ENCODE data around the gene ZDHHC17. TPM values are rescaled to one million over a fixed set of nuclear protein-coding genes. Genes with fewer than 3 reads are reported as not detected.

Gene ZDHHC17, protein sequence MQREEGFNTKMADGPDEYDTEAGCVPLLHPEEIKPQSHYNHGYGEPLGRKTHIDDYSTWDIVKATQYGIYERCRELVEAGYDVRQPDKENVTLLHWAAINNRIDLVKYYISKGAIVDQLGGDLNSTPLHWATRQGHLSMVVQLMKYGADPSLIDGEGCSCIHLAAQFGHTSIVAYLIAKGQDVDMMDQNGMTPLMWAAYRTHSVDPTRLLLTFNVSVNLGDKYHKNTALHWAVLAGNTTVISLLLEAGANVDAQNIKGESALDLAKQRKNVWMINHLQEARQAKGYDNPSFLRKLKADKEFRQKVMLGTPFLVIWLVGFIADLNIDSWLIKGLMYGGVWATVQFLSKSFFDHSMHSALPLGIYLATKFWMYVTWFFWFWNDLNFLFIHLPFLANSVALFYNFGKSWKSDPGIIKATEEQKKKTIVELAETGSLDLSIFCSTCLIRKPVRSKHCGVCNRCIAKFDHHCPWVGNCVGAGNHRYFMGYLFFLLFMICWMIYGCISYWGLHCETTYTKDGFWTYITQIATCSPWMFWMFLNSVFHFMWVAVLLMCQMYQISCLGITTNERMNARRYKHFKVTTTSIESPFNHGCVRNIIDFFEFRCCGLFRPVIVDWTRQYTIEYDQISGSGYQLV
- total RNA-seq, result 10 to 100 TPM; 23.3 to 91.2 TPM
- 1 to 10 TPM; 3.4 to 7.1 TPM for polyA plus RNA-seq

DNA sequence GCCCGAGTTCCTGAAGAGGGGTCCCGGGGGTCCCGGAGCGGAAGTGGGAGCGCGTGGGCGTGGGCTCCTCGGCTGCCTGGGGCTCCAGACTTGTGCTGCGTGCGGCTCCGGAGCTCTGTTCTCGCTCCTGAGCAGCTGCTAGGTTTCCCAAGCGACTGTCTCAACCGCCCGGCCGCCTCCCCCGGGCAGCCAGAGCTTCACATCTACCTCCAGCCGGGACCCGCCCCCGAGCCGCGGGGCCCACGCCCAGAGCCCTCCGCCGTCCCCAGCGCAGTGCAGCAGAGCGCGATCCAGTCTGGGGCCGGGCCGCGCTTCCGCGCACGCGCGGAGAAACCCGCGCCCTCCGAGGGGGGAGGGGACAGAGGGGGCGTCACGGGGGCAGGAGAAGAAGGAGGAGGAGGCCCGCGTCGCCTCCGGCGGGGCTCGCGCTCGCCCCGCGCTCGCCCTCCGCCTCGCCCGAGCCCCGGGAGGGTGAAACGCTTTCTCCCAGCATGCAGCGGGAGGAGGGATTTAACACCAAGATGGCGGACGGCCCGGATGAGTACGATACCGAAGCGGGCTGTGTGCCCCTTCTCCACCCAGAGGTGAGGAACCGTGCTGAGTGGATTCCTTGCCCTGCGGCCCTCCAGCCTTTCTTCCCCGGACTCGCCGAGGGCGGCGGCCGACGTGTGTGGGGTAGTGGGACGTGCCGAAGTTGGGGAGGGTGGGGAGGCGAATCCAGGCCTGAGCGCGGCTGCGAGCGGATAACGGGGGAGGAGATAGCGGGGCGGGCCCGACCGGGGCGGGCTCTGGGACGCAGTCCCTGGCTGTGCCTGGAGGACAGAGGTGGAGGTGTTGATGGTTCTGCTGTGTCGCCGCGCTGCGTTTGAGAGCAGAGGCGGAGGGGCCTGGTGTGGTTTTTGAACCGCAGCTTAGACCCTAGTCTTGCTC is at the start of gene ZDHHC17:
Gene ZDHHC17, plus strand, starts transcription at position 370 of the 930 bp plus-strand sequence. Its CDS starts 122 bp downstream, at position 492.
- under 1% methylated on average over 93 of the region's 93 CpGs for WGBS

More for the DNA sequence above, at the start of gene ZDHHC17:
- no peaks in the 10 kb centered on the region for H3K27me3 ChIP-seq (ENCODE audit: control insufficient read depth in 4 of 4, insufficient read depth in 4 of 4, low read length in 3 of 4)
- no peaks in the 10 kb centered on the region for H3K36me3 ChIP-seq (ENCODE audit: control insufficient read depth in 4 of 4, insufficient read depth in 3 of 4, low read depth in 1 of 4, low read length in 3 of 4)
- H3K9me3 ChIP-seq (ENCODE audit: control insufficient read depth in 4 of 4, low read length in 3 of 4), result no peaks in the 10 kb centered on the region
- peak within 1 kb of the TSS; percentile 67 to 78 for H3K9ac ChIP-seq (ENCODE audit: low read depth in 1 of 2, low read length in 2 of 2)
- peaks cover 6 to 19% (median 17%) of the 10 kb centered on the region in 4 donors for H3K4me1 ChIP-seq (ENCODE audit: control insufficient read depth in 4 of 4, insufficient read depth in 4 of 4, low read length in 3 of 4)
- peak; percentile 31 for TF ChIP-seq SP1 (IDR thresholded peaks at IDR 0.05)
- TF ChIP-seq, protein P1, sequence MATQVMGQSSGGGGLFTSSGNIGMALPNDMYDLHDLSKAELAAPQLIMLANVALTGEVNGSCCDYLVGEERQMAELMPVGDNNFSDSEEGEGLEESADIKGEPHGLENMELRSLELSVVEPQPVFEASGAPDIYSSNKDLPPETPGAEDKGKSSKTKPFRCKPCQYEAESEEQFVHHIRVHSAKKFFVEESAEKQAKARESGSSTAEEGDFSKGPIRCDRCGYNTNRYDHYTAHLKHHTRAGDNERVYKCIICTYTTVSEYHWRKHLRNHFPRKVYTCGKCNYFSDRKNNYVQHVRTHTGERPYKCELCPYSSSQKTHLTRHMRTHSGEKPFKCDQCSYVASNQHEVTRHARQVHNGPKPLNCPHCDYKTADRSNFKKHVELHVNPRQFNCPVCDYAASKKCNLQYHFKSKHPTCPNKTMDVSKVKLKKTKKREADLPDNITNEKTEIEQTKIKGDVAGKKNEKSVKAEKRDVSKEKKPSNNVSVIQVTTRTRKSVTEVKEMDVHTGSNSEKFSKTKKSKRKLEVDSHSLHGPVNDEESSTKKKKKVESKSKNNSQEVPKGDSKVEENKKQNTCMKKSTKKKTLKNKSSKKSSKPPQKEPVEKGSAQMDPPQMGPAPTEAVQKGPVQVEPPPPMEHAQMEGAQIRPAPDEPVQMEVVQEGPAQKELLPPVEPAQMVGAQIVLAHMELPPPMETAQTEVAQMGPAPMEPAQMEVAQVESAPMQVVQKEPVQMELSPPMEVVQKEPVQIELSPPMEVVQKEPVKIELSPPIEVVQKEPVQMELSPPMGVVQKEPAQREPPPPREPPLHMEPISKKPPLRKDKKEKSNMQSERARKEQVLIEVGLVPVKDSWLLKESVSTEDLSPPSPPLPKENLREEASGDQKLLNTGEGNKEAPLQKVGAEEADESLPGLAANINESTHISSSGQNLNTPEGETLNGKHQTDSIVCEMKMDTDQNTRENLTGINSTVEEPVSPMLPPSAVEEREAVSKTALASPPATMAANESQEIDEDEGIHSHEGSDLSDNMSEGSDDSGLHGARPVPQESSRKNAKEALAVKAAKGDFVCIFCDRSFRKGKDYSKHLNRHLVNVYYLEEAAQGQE (IDR thresholded peaks at IDR 0.05), result peak; percentile 10
- TF ChIP-seq, protein P2, sequence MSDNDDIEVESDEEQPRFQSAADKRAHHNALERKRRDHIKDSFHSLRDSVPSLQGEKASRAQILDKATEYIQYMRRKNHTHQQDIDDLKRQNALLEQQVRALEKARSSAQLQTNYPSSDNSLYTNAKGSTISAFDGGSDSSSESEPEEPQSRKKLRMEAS (IDR thresholded peaks at IDR 0.05), result no peak
- TF ChIP-seq HNF4A (conservative IDR thresholded peaks at IDR 0.05), result no peak
- TF ChIP-seq, protein P3, sequence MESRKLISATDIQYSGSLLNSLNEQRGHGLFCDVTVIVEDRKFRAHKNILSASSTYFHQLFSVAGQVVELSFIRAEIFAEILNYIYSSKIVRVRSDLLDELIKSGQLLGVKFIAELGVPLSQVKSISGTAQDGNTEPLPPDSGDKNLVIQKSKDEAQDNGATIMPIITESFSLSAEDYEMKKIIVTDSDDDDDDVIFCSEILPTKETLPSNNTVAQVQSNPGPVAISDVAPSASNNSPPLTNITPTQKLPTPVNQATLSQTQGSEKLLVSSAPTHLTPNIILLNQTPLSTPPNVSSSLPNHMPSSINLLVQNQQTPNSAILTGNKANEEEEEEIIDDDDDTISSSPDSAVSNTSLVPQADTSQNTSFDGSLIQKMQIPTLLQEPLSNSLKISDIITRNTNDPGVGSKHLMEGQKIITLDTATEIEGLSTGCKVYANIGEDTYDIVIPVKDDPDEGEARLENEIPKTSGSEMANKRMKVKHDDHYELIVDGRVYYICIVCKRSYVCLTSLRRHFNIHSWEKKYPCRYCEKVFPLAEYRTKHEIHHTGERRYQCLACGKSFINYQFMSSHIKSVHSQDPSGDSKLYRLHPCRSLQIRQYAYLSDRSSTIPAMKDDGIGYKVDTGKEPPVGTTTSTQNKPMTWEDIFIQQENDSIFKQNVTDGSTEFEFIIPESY (IDR thresholded peaks at IDR 0.05), result no peak
- TF ChIP-seq, protein P4, sequence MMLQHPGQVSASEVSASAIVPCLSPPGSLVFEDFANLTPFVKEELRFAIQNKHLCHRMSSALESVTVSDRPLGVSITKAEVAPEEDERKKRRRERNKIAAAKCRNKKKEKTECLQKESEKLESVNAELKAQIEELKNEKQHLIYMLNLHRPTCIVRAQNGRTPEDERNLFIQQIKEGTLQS (IDR thresholded peaks at IDR 0.05), result no peak
- peak; percentile 4 to 6 for TF ChIP-seq RXRA (IDR thresholded peaks at IDR 0.05)
- peak; percentile 59 for TF ChIP-seq TAF1 (conservative IDR thresholded peaks at IDR 0.05)
- no peak for TF ChIP-seq JUND (IDR thresholded peaks at IDR 0.05)
- TF ChIP-seq GABPA (IDR thresholded peaks at IDR 0.05 in 1 of 2, conservative IDR thresholded peaks at IDR 0.05 in 1 of 2), result no peak
- TF ChIP-seq, protein P5, sequence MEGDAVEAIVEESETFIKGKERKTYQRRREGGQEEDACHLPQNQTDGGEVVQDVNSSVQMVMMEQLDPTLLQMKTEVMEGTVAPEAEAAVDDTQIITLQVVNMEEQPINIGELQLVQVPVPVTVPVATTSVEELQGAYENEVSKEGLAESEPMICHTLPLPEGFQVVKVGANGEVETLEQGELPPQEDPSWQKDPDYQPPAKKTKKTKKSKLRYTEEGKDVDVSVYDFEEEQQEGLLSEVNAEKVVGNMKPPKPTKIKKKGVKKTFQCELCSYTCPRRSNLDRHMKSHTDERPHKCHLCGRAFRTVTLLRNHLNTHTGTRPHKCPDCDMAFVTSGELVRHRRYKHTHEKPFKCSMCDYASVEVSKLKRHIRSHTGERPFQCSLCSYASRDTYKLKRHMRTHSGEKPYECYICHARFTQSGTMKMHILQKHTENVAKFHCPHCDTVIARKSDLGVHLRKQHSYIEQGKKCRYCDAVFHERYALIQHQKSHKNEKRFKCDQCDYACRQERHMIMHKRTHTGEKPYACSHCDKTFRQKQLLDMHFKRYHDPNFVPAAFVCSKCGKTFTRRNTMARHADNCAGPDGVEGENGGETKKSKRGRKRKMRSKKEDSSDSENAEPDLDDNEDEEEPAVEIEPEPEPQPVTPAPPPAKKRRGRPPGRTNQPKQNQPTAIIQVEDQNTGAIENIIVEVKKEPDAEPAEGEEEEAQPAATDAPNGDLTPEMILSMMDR (IDR thresholded peaks at IDR 0.05; ENCODE audit: low read depth, low read length, missing input control), result no peak
- TF ChIP-seq FOXA2 (IDR thresholded peaks at IDR 0.05), result no peak
- TF ChIP-seq EGR1 (IDR thresholded peaks at IDR 0.05; ENCODE audit: low read depth in 2 of 2), result peak in 1 of 2 donors; percentile 6
- TF ChIP-seq NR2F2 (IDR thresholded peaks at IDR 0.05), result no peak
- no peak for TF ChIP-seq HNF4G (IDR thresholded peaks at IDR 0.05)
- TF ChIP-seq FOXA1 (IDR thresholded peaks at IDR 0.05), result no peak
- peak; percentile 98 for TF ChIP-seq YY1 (IDR thresholded peaks at IDR 0.05)
- no peak for TF ChIP-seq RAD21 (IDR thresholded peaks at IDR 0.05)
- peak; percentile 93 for DNase-seq (ENCODE audit: low spot score)
- H3K27ac ChIP-seq (ENCODE audit: low read depth in 1 of 2, low read length in 2 of 2), result peak within 1 kb of the TSS; percentile 82 to 97
- H3K4me3 ChIP-seq (ENCODE audit: low read depth in 1 of 3, low read length in 3 of 3), result peak within 1 kb of the TSS; percentile 84 to 96 (median 88)

Measured in liver (tissue), 9 donors.